Ovary (tissue), 9 donors: Measurements from ENCODE around the gene RIPOR2. TPM values are rescaled to one million over a fixed set of nuclear protein-coding genes. Genes with fewer than 3 reads are reported as not detected.

Experiments
- DNase-seq, 5 donors: peaks; one replicate each; pipeline ENCODE4 v3.0.0-alpha.2; 2019 to 2020
- H3K27ac ChIP-seq, 2 donors: fragments of 200-600 bp; one replicate each; pipeline versions ENCODE4 v1.5.1 to v1.8.0; 2019 to 2022
- H3K27me3 ChIP-seq: fragments of 200-600 bp; one replicate; pipeline ENCODE4 v1.8.0; 2022
- H3K36me3 ChIP-seq: fragments of 200-600 bp; sonication (generic); one replicate; pipeline ENCODE4 v1.5.1; 2019
- H3K4me1 ChIP-seq: one replicate; pipeline ENCODE4 v1.8.1; 2013; ENCODE audit warnings: mild to moderate bottlenecking, moderate library complexity; ENCODE audit not compliant: insufficient read depth
- H3K4me3 ChIP-seq: fragments of 200-600 bp; sonication (generic); one replicate; pipeline ENCODE4 v1.5.1; 2017
- H3K9me3 ChIP-seq, 2 donors: fragments of 200-600 bp in 1 of 2; sonication (generic) in 1 of 2; one replicate each; pipeline versions ENCODE4 v1.5.1 to v1.8.1; 2013 to 2019; ENCODE audit warnings: mild to moderate bottlenecking in 1 of 2, moderate library complexity in 1 of 2
- CTCF ChIP-seq, 3 donors: fragments of 450-650 bp in 2 of 3; fragments of 200-600 bp in 1 of 3; IDR thresholded peaks; one replicate each; pipeline versions ENCODE4 v1.5.1 to v1.8.0; 2016 to 2022; ENCODE audit warnings: antibody characterized with exemption in 3 of 3, mild to moderate bottlenecking in 1 of 3
- EP300 ChIP-seq: sonication (generic); formaldehyde crosslinking; IDR thresholded peaks from one replicate; pipeline ENCODE4 v1.6.1; 2017; ENCODE audit warnings: antibody characterized with exemption
- POLR2A ChIP-seq: fragments of 450-650 bp; IDR thresholded peaks from one replicate; pipeline ENCODE4 v1.6.1; 2017; ENCODE audit warnings: antibody characterized with exemption, mild to moderate bottlenecking, moderate library complexity
- WGBS, 3 donors: extraction: QIAGEN DNeasy Blood & Tissue Kit in 1 of 3; methylation state at CpG; one replicate each; pipeline versions ENCODE4 v1.1.5 to v1.1.7; 2013 to 2017; 5-methylcytosine and 5-hydroxymethylcytosine counted together
- intact Hi-C, 4 donors: fragments of 100-400 bp; cut with DNase I; formaldehyde crosslinking; loops; one replicate each; pipeline versions ENCODE4 v1.11.0 to v1.15.1; 2022 to 2023
- polyA plus RNA-seq, 2 donors: library from polyadenylated mRNA; stranded (reverse); fragments of 200-250 nt in 1 of 2; fragments of 350-450 nt in 1 of 2; fragmentation: Illumina TruSeq in 1 of 2; extraction: RNeasy Lipid Tissue Mini Kit (QIAGEN cat#74804) in 1 of 2; gene quantifications; one replicate each; pipeline ENCODE4 v1.2.3, GENCODE V29; 2013 to 2014
- total RNA-seq, 7 donors: library from RNA; depleted of rRNA in 2 of 7; stranded (reverse); fragments of >200 nt in 2 of 7; fragmentation: NEBNext Ultra II Directional in 3 of 7; extraction: Animal tissue kit (Norgen Biotek cat#: 25700) in 3 of 7; gene quantifications; one replicate each; pipeline versions ENCODE4 v1.1.0 to v1.2.4, GENCODE V29; 2016 to 2023
- donor health status: DM: no; HTN: no; CAD: no; lungs with moderate emphysema.
- donor health status: DM: no; HTN: no; CAD: no.
- donor health status: Bipolar disorder and iron deficiency.
- donor health status: DM: yes; HTN: yes; CAD: no.
- donor health status: DM: no; HTN: no; CAD: no.
- donor health status: DM: yes; HTN: yes; CAD: no.

The RIPOR2 gene
- total and polyA plus RNA-seq, 9 donors, result 1.1 to 14.4 (median 4.5) TPM

GRCh38 chr6:24910961-24911725 is 24.6 kb downstream of the RIPOR2 start:
- 1 to 2% (median 1%) methylated on average over 25 to 56 of the region's 56 CpGs for WGBS, 3 donors
- no peaks in the 10 kb centered on the region for H3K27me3 ChIP-seq
- H3K36me3 ChIP-seq, result no peaks in the 10 kb centered on the region
- no peak for TF ChIP-seq CTCF (IDR thresholded peaks at IDR 0.05)
- TF ChIP-seq EP300, result no peak
- no peak for TF ChIP-seq POLR2A
- H3K27ac ChIP-seq, result peak overlapping the region in 1 of 2 donors; percentile 38
- H3K4me3 ChIP-seq, result peak overlapping the region; percentile 64
- intact Hi-C loops, result no loop called here
- no peaks in the 10 kb centered on the region for H3K9me3 ChIP-seq
- DNase-seq, result peak; percentile 40 to 69 (median 46)
- no peaks in the 10 kb centered on the region for H3K4me1 ChIP-seq

- peak in 4 of 5 donors; percentile 21 to 54 (median 26) for DNase-seq
- H3K4me1 ChIP-seq, result no peaks in the 10 kb centered on the region
- no peaks in the 10 kb centered on the region for H3K36me3 ChIP-seq
- H3K4me3 ChIP-seq, result peak overlapping the region; percentile 64
- no peaks in the 10 kb centered on the region for H3K9me3 ChIP-seq
- H3K27me3 ChIP-seq, result no peaks in the 10 kb centered on the region
- H3K27ac ChIP-seq, result peak overlapping the region in 1 of 2 donors; percentile 38
- intact Hi-C loops, result no loop called here
- TF ChIP-seq CTCF (IDR thresholded peaks at IDR 0.05), result no peak
- TF ChIP-seq POLR2A, result no peak
- 3 to 5% (median 5%) methylated on average over 33 of the region's 33 CpGs for WGBS, 3 donors
These were observed 25.3 kb downstream of the RIPOR2 start for GRCh38 chr6:24910331-24910960.

- DNase-seq, result no peak
- Histone ChIP-seq H3K4me3 (peak overlapping the region; percentile 64), H3K4me1 (no peaks in the 10 kb centered on the region), H3K36me3 (no peaks in the 10 kb centered on the region), H3K27me3 (no peaks in the 10 kb centered on the region), H3K9me3 (no peaks in the 10 kb centered on the region), H3K27ac (no peak overlapping the region)
- WGBS, 3 donors, result 57 to 69% (median 61%) methylated on average over 20 of the region's 20 CpGs
- TF ChIP-seq CTCF (IDR thresholded peaks at IDR 0.05), result no peak
- no peak for TF ChIP-seq POLR2A
- TF ChIP-seq EP300, result no peak
- intact Hi-C loops, result no loop called here
These were observed 26.2 kb downstream of the RIPOR2 start for GRCh38 chr6:24909241-24910216.

GRCh38 chr6:24908650-24909035 is 27.1 kb downstream of the RIPOR2 start:
- WGBS, 3 donors, result 11 to 18% (median 15%) methylated on average over 4 of the region's 4 CpGs
- Histone ChIP-seq H3K36me3 (no peaks in the 10 kb centered on the region), H3K4me1 (no peaks in the 10 kb centered on the region), H3K27ac (no peak overlapping the region), H3K27me3 (no peaks in the 10 kb centered on the region), H3K9me3 (no peaks in the 10 kb centered on the region), H3K4me3 (peak overlapping the region; percentile 64)
- no peak for DNase-seq
- intact Hi-C loops, result no loop called here
- no peak for TF ChIP-seq EP300
- no peak for TF ChIP-seq POLR2A
- TF ChIP-seq CTCF (IDR thresholded peaks at IDR 0.05), result no peak
